GM10248 (cell line): Measurements from ENCODE around the gene SYNPO2.

ENCODE experiments used
- CTCF ChIA-PET: fragments of 300-600 bp; sonication (Branson Sonifier 250); formaldehyde crosslinking; extraction: SDS; loops from one replicate; lab custom pipeline; 2021; ENCODE audit warnings: antibody characterized with exemption; lab: Yijun Ruan, JAX
- POLR2A ChIA-PET: fragments of 350-650 bp; sonication (Branson Sonifier 250); formaldehyde crosslinking; extraction: SDS; loops from one replicate; lab custom pipeline; 2020; ENCODE audit warnings: antibody characterized with exemption; lab: Yijun Ruan, JAX
- DNase-seq: peaks from one replicate; pipeline ENCODE4 v3.0.0; 2012; ENCODE audit errors: extremely low spot score
- CTCF ChIP-seq: IDR thresholded peaks from 2 replicates; pipeline ENCODE4 v1.5.1; 2012; ENCODE audit warnings: mild to moderate bottlenecking, low read depth; ENCODE audit errors: extremely low read depth, missing control alignments, control extremely low read depth

Gene SYNPO2

DNA sequence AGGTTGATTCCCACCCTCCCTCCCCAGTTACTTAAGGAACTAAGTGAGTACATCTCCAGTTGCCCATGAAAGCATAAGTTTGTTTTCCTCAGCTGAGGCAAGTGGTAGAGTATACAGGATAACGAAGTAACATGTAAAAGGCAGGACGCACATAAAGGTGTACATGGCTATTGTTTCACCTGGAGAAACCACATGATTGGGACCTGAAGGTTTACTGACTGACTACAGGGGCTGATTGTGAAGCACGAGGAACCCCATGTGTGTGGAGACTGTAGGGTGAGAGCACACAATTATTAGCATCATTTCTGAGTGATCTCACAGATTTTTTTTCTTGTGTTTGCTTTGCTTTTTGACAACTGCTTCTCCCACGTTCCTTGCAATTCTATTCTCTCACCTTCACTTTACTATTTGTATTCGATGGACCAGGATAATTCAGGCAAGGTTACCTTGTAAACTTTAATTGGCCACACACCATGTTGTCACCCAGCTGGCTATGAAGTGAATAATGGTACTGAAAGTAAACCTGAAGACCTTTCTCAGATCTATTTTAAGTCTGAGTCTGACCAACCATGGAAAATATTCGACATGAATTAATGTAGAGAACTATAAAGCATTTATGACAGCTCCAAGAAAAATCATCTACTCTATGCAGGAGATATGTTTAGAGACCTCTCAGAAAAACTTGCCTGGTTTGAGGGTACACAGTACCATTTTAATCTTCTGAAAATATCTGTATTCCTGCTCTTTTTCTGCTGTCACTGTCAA is 144.4 kb downstream of the SYNPO2 start:
- POLR2A ChIA-PET, result no interaction called here
- DNase-seq, result no peak
- CTCF ChIA-PET, result interaction anchor here (1.5 to 12.2 kb wide), 3 partner anchors 9 to 10 kb away, joined by 4 to 103 read pairs (median 6); no protein-coding TSS in a partner anchor
- no peak for TF ChIP-seq CTCF

DNA sequence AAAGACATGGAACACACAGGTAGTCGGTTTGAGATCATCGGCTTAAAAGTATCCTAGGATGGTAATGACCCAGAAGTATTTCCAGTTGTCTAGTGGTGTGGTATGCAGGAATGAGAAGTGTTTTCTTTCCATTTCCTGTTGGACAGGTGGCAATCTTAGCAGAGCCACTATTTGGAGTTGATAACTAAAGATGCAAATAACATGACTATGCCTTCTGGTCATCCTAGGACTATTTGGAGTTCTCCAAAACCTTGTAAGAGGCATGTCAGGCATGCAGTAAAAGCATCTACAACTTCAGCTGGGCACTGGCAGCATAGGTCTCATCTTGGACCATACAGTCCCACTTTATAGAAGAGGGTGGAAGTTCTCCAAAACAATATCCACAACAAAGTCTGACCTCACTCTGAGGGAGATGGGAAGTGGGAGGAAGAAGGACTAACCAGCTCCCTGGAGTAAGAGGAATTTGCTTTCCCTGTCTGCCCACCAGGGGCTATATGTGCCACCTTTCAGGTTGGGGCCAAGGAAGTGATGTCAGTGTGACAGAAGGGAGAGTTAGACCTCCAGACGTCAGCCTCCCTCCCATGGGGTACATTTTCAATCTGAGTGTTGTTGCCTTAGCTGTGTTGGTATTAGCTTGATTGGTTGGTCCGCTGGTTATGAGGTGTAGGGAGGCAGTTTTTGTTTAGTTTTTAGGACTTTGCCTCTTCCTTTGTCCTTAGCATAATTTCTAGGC is 145.8 kb downstream of the SYNPO2 start:
- TF ChIP-seq CTCF, result no peak
- POLR2A ChIA-PET, result no interaction called here
- no peak for DNase-seq
- CTCF ChIA-PET, result interaction anchor here (1.5 to 1.8 kb wide), 2 partner anchors 8 to 12 kb away, joined by 4 to 6 read pairs; no protein-coding TSS in a partner anchor

DNA sequence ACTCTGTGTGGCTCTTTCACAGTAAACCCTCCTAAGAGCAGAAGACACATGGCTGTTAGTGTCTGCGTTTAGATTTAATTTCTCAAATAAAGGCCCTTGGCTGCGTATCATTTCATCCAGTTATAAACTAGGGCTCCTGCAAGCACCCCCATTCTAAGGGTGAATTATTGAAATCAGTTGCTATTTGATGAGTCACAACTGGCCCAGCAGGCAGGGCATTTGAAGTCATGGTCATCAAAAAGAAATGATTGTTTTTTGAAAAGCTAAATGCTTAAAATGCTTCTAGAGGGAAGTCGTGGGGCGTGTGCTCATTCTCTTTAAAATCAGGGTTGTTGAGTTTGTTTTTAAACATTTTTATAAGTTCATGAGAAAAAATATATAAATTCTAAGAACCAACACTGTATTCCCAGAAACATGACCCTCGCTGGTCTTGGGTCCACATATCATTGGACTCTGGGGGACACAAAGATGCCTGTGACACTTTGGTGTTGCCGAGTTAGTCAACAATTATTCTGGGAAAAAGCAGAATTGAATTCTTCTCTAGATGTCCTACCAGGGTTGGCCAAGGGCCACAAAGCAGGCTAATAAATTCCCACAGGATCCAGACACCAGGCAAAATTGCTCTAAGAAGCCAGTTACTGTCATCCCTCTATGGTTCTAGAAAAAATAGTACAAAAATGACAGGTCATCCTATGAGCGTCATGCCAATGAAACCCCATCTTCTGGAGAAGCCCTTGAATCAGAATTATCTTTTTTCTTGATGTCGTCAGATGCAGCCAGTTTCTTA is 147.5 kb downstream of the SYNPO2 start:
- CTCF ChIA-PET, result interaction anchor here (1.1 kb wide), 1 partner anchor 13 kb away, joined by 3 read pairs; no protein-coding TSS in a partner anchor

DNA sequence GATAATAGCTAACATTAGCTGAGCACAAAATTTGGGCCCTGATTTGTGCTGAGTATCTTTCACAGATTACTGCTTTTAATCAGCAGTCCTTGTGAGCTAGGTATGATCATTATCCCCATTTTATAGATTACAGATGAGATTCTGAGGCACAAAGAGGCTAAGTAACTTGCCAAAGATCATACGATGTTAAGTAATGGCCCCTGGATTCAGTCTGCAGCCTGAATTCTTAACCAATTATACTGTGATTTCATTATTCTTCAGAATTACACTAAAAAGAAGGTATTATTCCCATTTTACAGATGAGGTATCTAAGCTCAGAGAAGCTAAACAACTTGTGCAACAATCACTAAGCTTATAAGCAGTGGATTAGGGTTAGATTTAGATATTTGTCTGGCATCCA is 149.1 kb downstream of the SYNPO2 start:
- no peak for TF ChIP-seq CTCF
- POLR2A ChIA-PET, result no interaction called here
- CTCF ChIA-PET, result interaction anchor here (0.7 to 10.2 kb wide), 3 partner anchors 11 to 249 kb away, joined by 3 to 103 read pairs (median 7); no protein-coding TSS in a partner anchor
- DNase-seq, result no peak

More for the DNA sequence above, 147.5 kb downstream of the SYNPO2 start:
- no peak for TF ChIP-seq CTCF
- POLR2A ChIA-PET, result no interaction called here
- DNase-seq, result no peak

DNA sequence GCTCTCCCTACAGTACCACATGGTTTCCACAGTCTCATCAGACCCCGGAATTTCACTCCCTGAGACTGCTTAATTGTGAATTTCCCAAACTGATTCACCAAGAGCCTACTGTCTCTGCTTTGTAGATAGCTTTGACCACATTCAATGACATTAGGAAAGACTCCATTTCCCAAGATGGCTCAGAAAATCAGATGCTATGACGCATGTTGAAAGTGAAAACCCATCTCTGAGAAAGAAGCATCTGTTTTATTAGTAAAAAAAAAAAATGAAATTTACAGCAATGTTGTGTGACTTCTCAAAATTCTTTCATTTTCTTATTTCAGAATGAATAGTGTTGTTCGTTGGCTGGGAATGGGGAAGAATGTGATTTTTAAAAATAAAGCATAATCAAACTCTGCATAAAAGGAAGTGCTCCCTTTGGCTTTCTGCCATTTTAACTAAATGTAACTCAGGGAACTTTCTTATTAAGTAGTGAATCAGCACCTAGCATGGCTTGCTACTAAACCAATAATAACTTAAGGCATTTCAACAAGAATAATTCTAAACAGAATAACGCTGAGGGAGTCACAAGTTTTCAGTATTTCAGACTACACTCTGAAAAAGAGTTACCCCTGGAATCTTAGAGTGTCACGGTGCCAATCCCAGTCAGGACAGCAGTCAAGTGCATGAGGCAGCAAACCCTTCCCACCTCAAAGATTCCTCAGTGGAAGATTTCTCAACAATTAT is 149.6 kb downstream of the SYNPO2 start:
- CTCF ChIA-PET, result interaction anchor here (0.7 to 10.2 kb wide), 4 partner anchors 12 to 248 kb away, joined by 3 to 103 read pairs (median 5); no protein-coding TSS in a partner anchor
- POLR2A ChIA-PET, result no interaction called here
- no peak for TF ChIP-seq CTCF
- no peak for DNase-seq
